NCI-H226 (cell line): ENCODE data around the gene KIFC3.
A peak's percentile ranks its signal among the peaks of the same experiment; 100 is the strongest.
"Not testable (repeated sequence)": the region's sequence is repeated elsewhere in the genome, so short reads cannot be mapped to it uniquely, and the experiment has no call there.

ENCODE experiments used
- DNase-seq: peaks from one replicate; pipeline ENCODE4 v3.0.0-alpha.2; 2015

Gene KIFC3

GRCh38 chr16:57736419-57737351, 65.6 kb downstream of the KIFC3 start:
- DNase-seq, result peak; percentile 85

- DNase-seq, result peak; percentile 20
Observed at GRCh38 chr16:57735755-57736418, 66.4 kb downstream of the KIFC3 start, which contains the start of gene KATNB1. Gene KATNB1 (plus strand): TSS chr16:57735770. CDS start chr16:57737244, 1,474 bp downstream.

GRCh38 chr16:57734925-57735754, 67.2 kb downstream of the KIFC3 start:
- DNase-seq, result peak; percentile 99

GRCh38 chr16:57734308-57734924, 67.9 kb downstream of the KIFC3 start:
- DNase-seq, result no peak

- no peak for DNase-seq
Observed at GRCh38 chr16:57732714-57733113, 69.6 kb downstream of the KIFC3 start.

GRCh38 chr16:57732037-57732436, 70.3 kb downstream of the KIFC3 start:
- DNase-seq, result no peak

- DNase-seq, result no peak
Observed at GRCh38 chr16:57730771-57731730, 71.2 kb downstream of the KIFC3 start.

GRCh38 chr16:57729852-57730251, 72.4 kb downstream of the KIFC3 start:
- not testable (repeated sequence) for DNase-seq

- DNase-seq, result no peak
Observed at GRCh38 chr16:57729182-57729484, 73.2 kb downstream of the KIFC3 start.

GRCh38 chr16:57728336-57729181, 73.7 kb downstream of the KIFC3 start:
- DNase-seq, result no peak

- no peak for DNase-seq
Observed at GRCh38 chr16:57727610-57728009, 74.7 kb downstream of the KIFC3 start.

GRCh38 chr16:57726433-57726947, 75.8 kb downstream of the KIFC3 start:
- no peak for DNase-seq

- DNase-seq, result no peak
Observed at GRCh38 chr16:57725976-57726375, 76.3 kb downstream of the KIFC3 start.

- DNase-seq, result no peak
Observed at GRCh38 chr16:57725554-57725953, 76.7 kb downstream of the KIFC3 start.

- DNase-seq, result no peak
Observed at GRCh38 chr16:57725151-57725550, 77.1 kb downstream of the KIFC3 start.

GRCh38 chr16:57724531-57724930, 77.8 kb downstream of the KIFC3 start:
- no peak for DNase-seq

GRCh38 chr16:57723170-57723569, 79.1 kb downstream of the KIFC3 start:
- no peak for DNase-seq

GRCh38 chr16:57722651-57723050, 79.6 kb downstream of the KIFC3 start:
- DNase-seq, result no peak

- DNase-seq, result no peak
Observed at GRCh38 chr16:57722210-57722499, 80.1 kb downstream of the KIFC3 start.

- no peak for DNase-seq
Observed at GRCh38 chr16:57721356-57722209, 80.7 kb downstream of the KIFC3 start.
